GM21515 (cell line): Measurements from ENCODE around the gene TBL1X.

Experiments
- ATAC-seq: cut with Tn5 transposase; IDR thresholded peaks from one replicate; pipeline ENCODE4 v1.9.1; 2021; ENCODE audit not compliant: unreplicated experiment

TBL1X gene

GRCh38 chrX:9659571-9660195 is 194.8 kb downstream of the TBL1X start:
- ATAC-seq, result no peak

GRCh38 chrX:9662148-9662547 is 197.3 kb downstream of the TBL1X start:
- no peak for ATAC-seq

GRCh38 chrX:9663216-9663615 is 198.4 kb downstream of the TBL1X start:
- ATAC-seq, result no peak

- ATAC-seq, result no peak
Measured at GRCh38 chrX:9664224-9664623, 199.4 kb downstream of the TBL1X start.

GRCh38 chrX:9665113-9665512 is 200.3 kb downstream of the TBL1X start:
- ATAC-seq, result no peak

- ATAC-seq, result no peak
Measured at GRCh38 chrX:9668537-9668936, 203.7 kb downstream of the TBL1X start.

- ATAC-seq, result no peak
Measured at GRCh38 chrX:9670136-9670814, 205.4 kb downstream of the TBL1X start.

- peak; percentile 56 for ATAC-seq
Measured at GRCh38 chrX:9671998-9672397, 207.1 kb downstream of the TBL1X start.

GRCh38 chrX:9676306-9676705 is 211.4 kb downstream of the TBL1X start:
- ATAC-seq, result no peak

- peak; percentile 14 for ATAC-seq
Measured at GRCh38 chrX:9676738-9677097, 211.9 kb downstream of the TBL1X start.

GRCh38 chrX:9677098-9677739 is 212.4 kb downstream of the TBL1X start:
- ATAC-seq, result peak; percentile 98

- ATAC-seq, result no peak
Measured at GRCh38 chrX:9678215-9678965, 213.5 kb downstream of the TBL1X start.

- no peak for ATAC-seq
Measured at GRCh38 chrX:9681011-9681410, 216.2 kb downstream of the TBL1X start.

GRCh38 chrX:9681422-9681821 is 216.6 kb downstream of the TBL1X start:
- ATAC-seq, result no peak

- ATAC-seq, result no peak
Measured at GRCh38 chrX:9682456-9682855, 217.6 kb downstream of the TBL1X start.

- ATAC-seq, result no peak
Measured at GRCh38 chrX:9682861-9683260, 218.0 kb downstream of the TBL1X start.

- ATAC-seq, result no peak
Measured at GRCh38 chrX:9683350-9683749, 218.5 kb downstream of the TBL1X start.

- no peak for ATAC-seq
Measured at GRCh38 chrX:9687899-9688298, 223.0 kb downstream of the TBL1X start.

GRCh38 chrX:9688833-9689232 is 224.0 kb downstream of the TBL1X start:
- ATAC-seq, result no peak

- no peak for ATAC-seq
Measured at GRCh38 chrX:9690046-9690445, 225.2 kb downstream of the TBL1X start.

- ATAC-seq, result no peak
Measured at GRCh38 chrX:9693307-9694001, 228.6 kb downstream of the TBL1X start.
